Parathyroid adenoma (tissue), 2 donors: ENCODE results near the gene SCN7A.

ENCODE experiments used
- H2AFZ ChIP-seq: fragments of 300-600 bp; sonication (generic); one replicate; pipeline ENCODE4 v1.7.0; 2017; ENCODE audit warnings: antibody characterized with exemption, mild to moderate bottlenecking
- H3K27ac ChIP-seq: fragments of 300-600 bp; sonication (generic); one replicate; pipeline ENCODE4 v1.7.0; 2017
- H3K27me3 ChIP-seq: fragments of 300-600 bp; sonication (generic); one replicate; pipeline ENCODE4 v1.7.0; 2017; ENCODE audit warnings: low read length; ENCODE audit not compliant: control insufficient read depth, insufficient read depth
- H3K36me3 ChIP-seq: fragments of 300-600 bp; sonication (generic); one replicate; pipeline ENCODE4 v1.7.0; 2017; ENCODE audit warnings: low read length; ENCODE audit not compliant: control insufficient read depth, insufficient read depth
- H3K4me1 ChIP-seq: fragments of 300-600 bp; sonication (generic); one replicate; pipeline ENCODE4 v1.7.0; 2017; ENCODE audit warnings: control low read depth
- H3K4me2 ChIP-seq: fragments of 300-600 bp; sonication (generic); one replicate; pipeline ENCODE4 v1.7.0; 2017; ENCODE audit warnings: low read length
- H3K4me3 ChIP-seq: fragments of 300-600 bp; sonication (generic); one replicate; pipeline ENCODE4 v1.7.0; 2017; ENCODE audit warnings: low read depth, low read length
- H3K79me2 ChIP-seq: fragments of 300-600 bp; sonication (generic); one replicate; pipeline ENCODE4 v1.7.0; 2017; ENCODE audit warnings: control low read depth
- H3K9ac ChIP-seq: fragments of 300-600 bp; sonication (generic); one replicate; pipeline ENCODE4 v1.7.0; 2017; ENCODE audit warnings: mild to moderate bottlenecking
- H3K9me3 ChIP-seq: fragments of 300-600 bp; sonication (generic); one replicate; pipeline ENCODE4 v1.7.0; 2017; ENCODE audit warnings: low read length; ENCODE audit not compliant: control insufficient read depth
- CTCF ChIP-seq: fragments of 300-600 bp; sonication (generic); IDR thresholded peaks from one replicate; pipeline ENCODE4 v1.7.0; 2017; ENCODE audit warnings: antibody characterized with exemption, mild to moderate bottlenecking
- donor health status: primary hyperparathyroidism.

Gene SCN7A

GRCh38 chr2:166433457-166433856 is 60.6 kb downstream of the SCN7A start:
- no peak overlapping the region for H3K9ac ChIP-seq

GRCh38 chr2:166432331-166432730 is 61.7 kb downstream of the SCN7A start:
- no peaks in the 10 kb centered on the region for H3K4me1 ChIP-seq
- no peaks in the 10 kb centered on the region for H3K79me2 ChIP-seq
- H3K4me2 ChIP-seq, result no peak overlapping the region
- no peak for TF ChIP-seq CTCF
- no peak overlapping the region for H2AFZ ChIP-seq
- H3K9me3 ChIP-seq, result no peaks in the 10 kb centered on the region
- H3K27ac ChIP-seq, result no peak overlapping the region
- H3K27me3 ChIP-seq, result no peaks in the 10 kb centered on the region
- H3K4me3 ChIP-seq, result no peak overlapping the region
- no peak overlapping the region for H3K9ac ChIP-seq
- no peaks in the 10 kb centered on the region for H3K36me3 ChIP-seq

More at GRCh38 chr2:166433457-166433856, 60.6 kb downstream of the SCN7A start:
- no peak overlapping the region for H2AFZ ChIP-seq
- no peak overlapping the region for H3K27ac ChIP-seq
- no peaks in the 10 kb centered on the region for H3K79me2 ChIP-seq
- no peak for TF ChIP-seq CTCF
- no peaks in the 10 kb centered on the region for H3K9me3 ChIP-seq
- no peaks in the 10 kb centered on the region for H3K36me3 ChIP-seq
- no peak overlapping the region for H3K4me2 ChIP-seq
- H3K4me3 ChIP-seq, result no peak overlapping the region
- H3K4me1 ChIP-seq, result no peaks in the 10 kb centered on the region
- H3K27me3 ChIP-seq, result no peaks in the 10 kb centered on the region

GRCh38 chr2:166424841-166425240 is 69.2 kb downstream of the SCN7A start:
- Histone ChIP-seq H3K79me2 (no peaks in the 10 kb centered on the region), H3K4me3 (no peak overlapping the region), H3K4me2 (no peak overlapping the region), H2AFZ (no peak overlapping the region), H3K9me3 (no peaks in the 10 kb centered on the region), H3K27me3 (no peaks in the 10 kb centered on the region), H3K27ac (no peak overlapping the region), H3K36me3 (no peaks in the 10 kb centered on the region), H3K9ac (no peak overlapping the region), H3K4me1 (no peaks in the 10 kb centered on the region)
- no peak for TF ChIP-seq CTCF

- H3K27ac ChIP-seq, result no peak overlapping the region
- H3K9me3 ChIP-seq, result no peaks in the 10 kb centered on the region
- H3K4me1 ChIP-seq, result no peaks in the 10 kb centered on the region
- H3K79me2 ChIP-seq, result no peaks in the 10 kb centered on the region
- TF ChIP-seq CTCF, result no peak
- H3K4me2 ChIP-seq, result no peak overlapping the region
- no peak overlapping the region for H2AFZ ChIP-seq
- no peaks in the 10 kb centered on the region for H3K36me3 ChIP-seq
- H3K27me3 ChIP-seq, result no peaks in the 10 kb centered on the region
- no peak overlapping the region for H3K9ac ChIP-seq
- no peak overlapping the region for H3K4me3 ChIP-seq
Observed at GRCh38 chr2:166419616-166419934, 74.5 kb downstream of the SCN7A start.

- Histone ChIP-seq H3K4me2 (no peak overlapping the region), H3K36me3 (no peaks in the 10 kb centered on the region), H3K27ac (no peak overlapping the region), H3K79me2 (no peaks in the 10 kb centered on the region), H3K4me3 (no peak overlapping the region), H3K4me1 (no peaks in the 10 kb centered on the region), H3K27me3 (no peaks in the 10 kb centered on the region), H3K9me3 (no peaks in the 10 kb centered on the region), H3K9ac (no peak overlapping the region), H2AFZ (no peak overlapping the region)
- TF ChIP-seq CTCF, result no peak
Observed at GRCh38 chr2:166418853-166419615, 75.0 kb downstream of the SCN7A start.
